Measurements from ENCODE around the gene DNAJB6. TPM values are rescaled to one million over a fixed set of nuclear protein-coding genes. Genes with fewer than 3 reads are reported as not detected.

The DNAJB6 gene
- total RNA-seq, 1 experiment from 2014 or later = 288 TPM

GRCh38 chr7:157442993-157443831 is 106.4 kb downstream of the DNAJB6 start:
- Mint-ChIP-seq H3K27me3 (ENCODE audit: low read depth) (no peaks in the 10 kb centered on the region; the same call in 1 of the 2 replicates), H3K4me3 (no peak overlapping the region), H3K36me3 (peaks cover 20% of the 10 kb centered on the region), H3K4me1 (no peaks in the 10 kb centered on the region), H3K9me3 (peaks cover 32% of the 10 kb centered on the region), H3K27ac (no peak overlapping the region)
- CTCF ChIA-PET = no interaction called here
- no peak for DNase-seq (ENCODE audit: low spot score)
- TF ChIP-seq ZNF138 (CRISPR knock-in tag; conservative IDR thresholded peaks at IDR 0.05) (no peak), ZNF281 (CRISPR knock-in tag; IDR thresholded peaks at IDR 0.05) (no peak), EMX1 (CRISPR knock-in tag; IDR thresholded peaks at IDR 0.05) (no peak), ZNF396 (CRISPR knock-in tag; IDR thresholded peaks at IDR 0.05; ENCODE audit: borderline replicate concordance) (no peak), MAX (CRISPR knock-in tag; IDR thresholded peaks at IDR 0.05) (no peak), STAT6 (CRISPR knock-in tag; conservative IDR thresholded peaks at IDR 0.05; ENCODE audit: low read depth) (no peak), FOXJ3 (CRISPR knock-in tag; IDR thresholded peaks at IDR 0.05; ENCODE audit: borderline replicate concordance) (no peak), NFE2L1 (CRISPR knock-in tag; IDR thresholded peaks at IDR 0.05) (no peak), CREM (CRISPR knock-in tag; IDR thresholded peaks at IDR 0.05) (no peak), PREB (CRISPR knock-in tag; IDR thresholded peaks at IDR 0.05; ENCODE audit: borderline replicate concordance) (no peak), HMGXB4 (CRISPR knock-in tag; IDR thresholded peaks at IDR 0.05) (no peak), SOX15 (CRISPR knock-in tag; IDR thresholded peaks at IDR 0.05) (no peak), ERG (CRISPR knock-in tag; IDR thresholded peaks at IDR 0.05) (no peak), TCF7 (CRISPR knock-in tag; IDR thresholded peaks at IDR 0.05; ENCODE audit: low read depth) (no peak), ZBTB43 (CRISPR knock-in tag; IDR thresholded peaks at IDR 0.05) (no peak), CTCF (IDR thresholded peaks at IDR 0.05) (no peak), NFYB (CRISPR knock-in tag; conservative IDR thresholded peaks at IDR 0.05; ENCODE audit: low read depth) (no peak), ZNF512 (CRISPR knock-in tag; IDR thresholded peaks at IDR 0.05; ENCODE audit: borderline replicate concordance) (no peak)
- ATAC-seq = no peak
- POLR2A ChIA-PET = no interaction called here

Measured in WTC11 (cell line).